GM23338 (cell line): Measurements from ENCODE around the gene COL4A1. TPM values are rescaled to one million over a fixed set of nuclear protein-coding genes. Genes with fewer than 3 reads are reported as not detected.
A peak's percentile ranks its signal among the peaks of the same experiment; 100 is the strongest.

Source experiments
- ATAC-seq: fragments of 200-7000 bp; cut with Tn5 transposase; 3 replicates; pipeline ENCODE4 v1.9.1; 2020
- DNase-seq: peaks from one replicate; pipeline ENCODE4 v3.0.0-alpha.2; 2015; ENCODE audit warnings: low spot score
- H2AFZ ChIP-seq: fragments of 200-600 bp; sonication (generic); 2 replicates; pipeline ENCODE4 v1.8.0; 2016; ENCODE audit warnings: antibody characterized with exemption, mild to moderate bottlenecking, moderate library complexity
- H3F3A ChIP-seq: fragments of 200-600 bp; sonication (generic); replicated peaks from 2 replicates; pipeline ENCODE4 v1.8.0; 2017; ENCODE audit warnings: antibody characterized with exemption, mixed run types, low read depth
- H3K27ac ChIP-seq: fragments of 200-600 bp; sonication (generic); 2 replicates; pipeline ENCODE4 v1.6.1; 2016; ENCODE audit warnings: low read depth
- H3K27me3 ChIP-seq: fragments of 200-600 bp; sonication (generic); 2 replicates; pipeline ENCODE4 v1.8.0; 2016; ENCODE audit warnings: mild to moderate bottlenecking, mixed run types, moderate library complexity; ENCODE audit not compliant: insufficient read depth
- H3K36me3 ChIP-seq: fragments of 200-600 bp; sonication (generic); 2 replicates; pipeline ENCODE4 v1.8.0; 2016; ENCODE audit warnings: mild to moderate bottlenecking; ENCODE audit not compliant: insufficient read depth
- H3K4me1 ChIP-seq: fragments of 200-600 bp; sonication (generic); 2 replicates; pipeline ENCODE4 v1.8.0; 2016; ENCODE audit warnings: mild to moderate bottlenecking, moderate library complexity; ENCODE audit not compliant: insufficient read depth
- H3K4me2 ChIP-seq: fragments of 200-600 bp; sonication (generic); 2 replicates; pipeline ENCODE4 v1.7.1; 2017; ENCODE audit warnings: mixed run types
- H3K4me3 ChIP-seq: fragments of 200-600 bp; sonication (generic); 2 replicates; pipeline ENCODE4 v1.6.1; 2016; ENCODE audit warnings: mixed run types
- H3K79me2 ChIP-seq: fragments of 200-600 bp; sonication (generic); replicated peaks from 2 replicates; pipeline ENCODE4 v1.8.0; 2017; ENCODE audit warnings: mild to moderate bottlenecking; ENCODE audit not compliant: insufficient read depth
- H3K9me2 ChIP-seq: fragments of 200-600 bp; sonication (generic); 2 replicates; pipeline ENCODE4 v1.8.0; 2017; ENCODE audit not compliant: insufficient read depth
- H4K20me1 ChIP-seq: fragments of 200-600 bp; sonication (generic); replicated peaks from 2 replicates; pipeline ENCODE4 v1.8.0; 2017; ENCODE audit warnings: mild to moderate bottlenecking; ENCODE audit not compliant: insufficient read depth
- H3K27ac Mint-ChIP-seq: 2 replicates; pipeline ENCODE4 v1.8.0; 2020; ENCODE audit warnings: inconsistent platforms, mild to moderate bottlenecking, moderate library complexity, mixed read lengths
- H3K27me3 Mint-ChIP-seq: 3 replicates; pipeline ENCODE4 v1.8.0; 2022; ENCODE audit warnings: low read depth, mild to moderate bottlenecking, moderate library complexity, mixed read lengths, inconsistent platforms; ENCODE audit not compliant: insufficient read depth, poor library complexity
- H3K36me3 Mint-ChIP-seq: 3 replicates; pipeline ENCODE4 v1.8.0; 2021; ENCODE audit warnings: low read depth, mild to moderate bottlenecking, inconsistent platforms, moderate library complexity, mixed read lengths
- H3K4me1 Mint-ChIP-seq: 3 replicates; pipeline ENCODE4 v1.8.0; 2020; ENCODE audit warnings: mild to moderate bottlenecking, inconsistent platforms, mixed read lengths
- H3K4me3 Mint-ChIP-seq: 3 replicates; pipeline ENCODE4 v1.8.0; 2021; ENCODE audit warnings: moderate library complexity, mild to moderate bottlenecking, inconsistent platforms, mixed read lengths
- H3K9me3 Mint-ChIP-seq: 3 replicates; pipeline ENCODE4 v1.8.0; 2020; ENCODE audit warnings: moderate library complexity, mild to moderate bottlenecking, inconsistent platforms, mixed read lengths
- CREB1 ChIP-seq: fragments of 250-450 bp; sonication (Bioruptor Pico); IDR thresholded peaks from 2 replicates; pipeline ENCODE4 v1.5.0; 2020; ENCODE audit warnings: low read depth, mild to moderate bottlenecking, moderate library complexity
- CTCF ChIP-seq, 2 experiments: fragments of 200-600 bp in 1 of 2; sonication (generic) in 1 of 2; conservative IDR thresholded peaks; 2 replicates each; pipeline versions ENCODE4 v1.5.1 to v1.6.1; 2016 to 2017; ENCODE audit warnings: antibody characterized with exemption in 2 of 2, low read depth in 2 of 2, mild to moderate bottlenecking in 2 of 2, moderate library complexity in 1 of 2
- ETS1 ChIP-seq: IDR thresholded peaks from 2 replicates; pipeline ENCODE4 v1.6.1; 2016; ENCODE audit warnings: antibody characterized with exemption
- EZH2 ChIP-seq: fragments of 200-600 bp; sonication (generic); IDR thresholded peaks from one replicate; pipeline ENCODE4 v1.8.0; 2017; ENCODE audit warnings: antibody characterized with exemption, mild to moderate bottlenecking, low read depth; ENCODE audit not compliant: unreplicated experiment
- JUNB ChIP-seq: IDR thresholded peaks from one replicate; pipeline ENCODE4 v1.6.1; 2016; ENCODE audit warnings: antibody characterized with exemption; ENCODE audit not compliant: unreplicated experiment
- POLR2AphosphoS5 ChIP-seq: IDR thresholded peaks from 2 replicates; pipeline ENCODE4 v1.6.1; 2016; ENCODE audit warnings: antibody characterized with exemption, low read depth
- REST ChIP-seq: IDR thresholded peaks from one replicate; pipeline ENCODE4 v1.6.1; 2018; ENCODE audit warnings: antibody characterized with exemption; ENCODE audit not compliant: unreplicated experiment
- polyA plus RNA-seq: library from polyadenylated mRNA; unstranded; fragments of >200 nt; fragmentation: Nextera tagmentation; extraction: Ambion mirVana; gene quantifications from 2 replicates; pipeline ENCODE4 v1.2.1, GENCODE V29; 2016
- total RNA-seq: library from RNA; depleted of rRNA; stranded (reverse); fragments of >200 nt; shearing (Covaris generic); gene quantifications from 2 replicates; pipeline ENCODE4 v1.2.3, GENCODE V29; 2014

COL4A1 gene
- total and polyA plus RNA-seq, 2 experiments from 2014 or later: 39.1 to 110 TPM

DNA sequence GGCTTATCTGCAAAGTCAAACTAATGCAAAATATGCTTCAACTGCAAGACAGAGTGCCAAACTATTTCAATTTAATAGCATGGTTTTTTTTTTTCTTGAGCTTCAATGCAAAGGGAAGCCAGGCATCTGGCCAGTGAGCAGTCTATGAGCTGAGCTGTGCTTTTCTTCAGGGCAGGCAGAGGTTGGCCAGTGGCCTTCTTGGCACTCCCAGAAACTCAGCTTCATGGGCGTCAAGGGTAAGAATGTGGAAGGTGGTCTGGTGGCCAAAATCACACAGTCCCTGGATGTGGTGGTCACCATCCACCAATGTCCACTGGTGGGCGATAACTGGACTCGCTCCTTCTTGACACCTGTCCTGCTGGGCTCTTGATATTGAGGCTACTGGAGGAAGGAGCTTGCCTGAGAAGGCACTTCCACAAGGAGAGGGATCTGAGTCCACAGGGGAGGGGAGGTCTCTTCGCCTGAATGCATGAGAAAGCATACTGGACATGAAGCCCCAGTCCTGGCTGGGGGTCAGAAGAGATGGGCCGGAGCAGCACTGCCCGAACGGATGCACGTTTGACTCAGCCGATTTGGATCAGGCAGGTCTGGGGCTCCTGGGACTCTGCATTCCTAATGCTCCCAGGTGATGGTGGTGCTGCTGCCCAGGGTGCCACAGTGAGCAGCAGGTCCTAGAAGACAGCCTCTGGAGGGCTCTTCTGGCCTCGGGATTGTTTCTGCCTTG, 17.2 kb upstream of the COL4A1 start (continued):
- TF ChIP-seq CREB1 (CRISPR knock-in tag) (no peak), POLR2AphosphoS5 (no peak), JUNB (no peak), EZH2 (no peak), ETS1 (no peak)

DNA sequence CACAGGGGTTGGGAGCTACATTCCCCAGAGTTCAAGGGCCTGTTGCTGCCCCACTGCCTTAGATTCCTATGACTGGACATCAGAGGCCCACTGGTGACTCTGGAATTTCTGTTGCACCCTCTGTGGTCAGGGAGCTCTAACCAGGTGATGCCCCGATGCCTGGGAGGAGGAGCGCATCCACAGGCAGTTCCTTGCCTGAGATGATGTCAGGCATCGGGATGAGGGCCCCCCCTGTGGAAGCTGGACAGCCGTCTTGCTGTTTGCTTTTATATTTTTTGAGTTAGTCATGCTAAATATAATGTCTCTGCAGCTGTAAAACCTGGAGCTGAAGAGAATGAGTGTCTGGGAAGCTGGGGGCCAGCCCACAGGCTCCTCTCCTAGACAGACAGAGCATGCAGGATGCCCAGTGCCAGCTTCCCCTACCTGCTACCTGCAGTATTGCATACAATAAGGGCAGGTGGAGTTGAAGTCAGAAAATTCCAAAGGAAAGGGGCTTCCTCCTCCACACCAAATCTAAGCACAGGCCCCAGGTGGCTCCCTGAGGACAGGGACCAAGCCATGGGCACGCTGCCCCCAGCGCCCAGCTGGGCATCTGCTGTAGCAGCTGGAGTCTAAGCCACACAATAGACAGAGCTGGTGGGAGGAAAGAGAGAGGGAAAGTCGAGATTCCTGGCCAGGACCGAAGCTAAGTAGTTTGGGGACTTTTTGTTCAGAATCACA, 16.4 kb upstream of the COL4A1 start:
- peak in 1 of 2 experiments; percentile 45; a peak in 2 of 4 replicates for TF ChIP-seq CTCF (conservative IDR thresholded peaks at IDR 0.05; ENCODE audit: low read depth in 2 of 2)
- no peak for TF ChIP-seq REST
- H3K27ac Mint-ChIP-seq: no peak overlapping the region; the same call in 1 of the 2 replicates
- H3K4me1 Mint-ChIP-seq: peaks cover 53% of the 10 kb centered on the region
- Histone ChIP-seq H3K4me1 (peaks cover 29% of the 10 kb centered on the region), H3F3A (no peaks in the 10 kb centered on the region), H4K20me1 (no peaks in the 10 kb centered on the region; the same call in 1 of the 2 replicates), H3K9me2 (no peaks in the 10 kb centered on the region), H3K36me3 (no peaks in the 10 kb centered on the region), H3K79me2 (peaks cover 36% of the 10 kb centered on the region), H2AFZ (no peak overlapping the region), H3K27ac (no peak overlapping the region), H3K4me2 (no peak overlapping the region), H3K27me3 (no peaks in the 10 kb centered on the region), H3K4me3 (no peak overlapping the region)
- H3K9me3 Mint-ChIP-seq: peaks cover 4% of the 10 kb centered on the region; the same call in 2 of the 3 replicates
- ATAC-seq (peak; percentile 56), DNase-seq (peak; percentile 67)
- peaks cover 15% of the 10 kb centered on the region for H3K36me3 Mint-ChIP-seq
- H3K27me3 Mint-ChIP-seq: peaks cover 14% of the 10 kb centered on the region
- H3K4me3 Mint-ChIP-seq: no peak overlapping the region
